Muscle of back (tissue), 11 donors: ENCODE data around the gene ALMS1. TPM values are rescaled to one million over a fixed set of nuclear protein-coding genes. Genes with fewer than 3 reads are reported as not detected.
"Not testable (repeated sequence)": the region's sequence is repeated elsewhere in the genome, so short reads cannot be mapped to it uniquely, and the experiment has no call there.

Experiments used
- DNase-seq, 3 donors: peaks; one replicate each; pipeline versions ENCODE4 v3.0.0 to v3.0.0-alpha.2; 2013
- polyA plus RNA-seq, 10 donors: library from polyadenylated mRNA; unstranded; fragments of 120-200 nt; gene quantifications; one replicate each; pipeline ENCODE4 v1.2.1, GENCODE V29; 2013; ENCODE audit not compliant: insufficient read length in 10 of 10

The ALMS1 gene
- polyA plus RNA-seq, 10 donors, result 13.6 to 22.8 (median 16.9) TPM

DNA sequence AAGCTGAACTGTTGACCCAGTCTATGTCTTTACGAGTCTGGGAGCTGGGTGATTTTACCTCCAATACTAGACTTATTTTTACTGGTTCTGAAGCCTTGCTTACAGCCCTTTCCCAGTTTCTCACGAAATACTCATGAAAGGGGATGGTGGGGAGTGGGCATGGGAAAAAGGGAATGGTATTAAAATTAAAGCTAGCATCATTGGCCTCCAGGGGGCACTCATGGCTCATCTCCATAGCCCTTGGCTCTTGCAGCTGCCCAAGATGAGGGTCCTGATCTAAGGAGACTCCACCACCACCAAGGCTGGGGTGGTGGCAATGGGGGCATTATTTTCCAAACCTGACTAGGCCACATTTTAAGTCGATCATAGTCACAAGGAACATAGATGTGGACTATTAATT lies 234.3 kb downstream of the ALMS1 start:
- DNase-seq, result not testable (repeated sequence)

DNA sequence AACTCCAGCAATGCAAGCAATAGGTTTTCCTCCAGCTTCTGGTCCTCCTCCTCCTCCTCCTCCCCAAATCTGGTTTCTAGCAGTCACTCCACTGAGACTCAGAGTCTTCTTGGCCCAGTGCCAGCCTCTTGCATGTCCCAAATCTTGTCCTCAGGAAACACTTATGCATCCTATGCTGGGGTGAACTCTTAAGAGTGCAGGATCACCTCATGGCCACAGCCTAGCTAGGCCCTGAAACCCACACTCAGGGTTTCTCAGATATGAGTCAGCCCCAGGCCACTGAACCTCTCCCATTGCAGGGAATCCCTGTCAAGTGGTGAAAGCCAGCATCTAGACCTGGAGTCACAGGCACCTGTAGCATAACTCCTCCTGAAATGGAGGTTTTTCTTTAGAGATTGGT lies 238.4 kb downstream of the ALMS1 start:
- DNase-seq, result not testable (repeated sequence)

DNA sequence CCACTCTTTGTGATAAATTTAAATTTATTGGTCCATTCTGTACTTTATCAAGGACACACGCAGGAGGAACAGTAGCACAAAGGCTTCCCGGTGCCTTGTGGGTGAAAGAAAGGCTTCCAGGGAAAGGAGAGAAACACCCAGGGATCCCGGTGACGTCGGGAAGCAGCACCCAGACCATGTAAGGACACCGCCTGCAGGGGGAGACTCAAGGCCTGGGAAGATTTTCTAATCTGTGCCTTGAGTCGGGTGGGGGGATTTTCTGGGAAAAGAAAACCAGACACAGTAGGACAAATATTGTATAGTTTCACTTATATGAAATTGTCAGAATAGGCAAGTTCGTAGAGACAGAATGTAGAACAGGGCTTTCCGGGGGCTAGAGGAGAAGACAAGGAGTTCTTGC lies 239.0 kb downstream of the ALMS1 start:
- DNase-seq, result not testable (repeated sequence)

DNA sequence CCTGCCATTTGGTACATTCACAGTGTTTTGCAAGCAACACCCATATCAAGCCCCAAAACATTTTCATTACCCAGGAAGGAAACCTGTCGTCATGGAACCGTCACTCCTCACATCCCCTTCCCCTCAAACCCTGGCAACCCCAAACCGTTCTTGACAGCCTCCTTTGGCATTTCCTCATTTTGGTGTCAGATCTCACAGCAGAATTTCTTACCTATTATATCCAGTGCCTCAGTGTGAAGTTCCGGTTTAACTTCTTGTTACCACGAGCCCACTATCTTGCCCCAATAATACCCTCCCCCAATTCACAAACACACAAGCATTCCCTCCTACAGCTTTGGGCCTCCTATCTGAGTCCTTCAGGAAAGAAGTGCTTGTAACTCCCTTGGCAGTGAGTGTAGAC lies 240.6 kb downstream of the ALMS1 start:
- not testable (repeated sequence) for DNase-seq

DNA sequence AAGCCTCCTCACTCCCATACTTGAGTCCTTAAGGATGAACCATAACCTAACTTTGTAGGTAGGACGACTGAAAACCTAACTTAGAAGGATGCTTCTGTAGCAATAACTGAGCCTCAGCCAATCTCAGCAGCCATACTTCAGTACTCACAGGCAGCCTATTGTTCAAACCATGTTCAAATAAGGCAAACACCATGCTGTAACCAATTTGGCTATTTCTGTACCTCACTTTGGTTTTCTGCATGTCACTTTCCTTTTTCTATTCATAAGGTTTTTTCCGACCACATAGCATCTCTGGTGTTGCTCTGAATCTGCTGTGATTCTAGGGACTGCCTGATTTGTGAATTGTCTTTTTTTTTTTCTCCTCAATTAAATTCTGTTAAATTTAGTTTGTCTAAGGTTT lies 242.9 kb downstream of the ALMS1 start:
- not testable (repeated sequence) for DNase-seq

DNA sequence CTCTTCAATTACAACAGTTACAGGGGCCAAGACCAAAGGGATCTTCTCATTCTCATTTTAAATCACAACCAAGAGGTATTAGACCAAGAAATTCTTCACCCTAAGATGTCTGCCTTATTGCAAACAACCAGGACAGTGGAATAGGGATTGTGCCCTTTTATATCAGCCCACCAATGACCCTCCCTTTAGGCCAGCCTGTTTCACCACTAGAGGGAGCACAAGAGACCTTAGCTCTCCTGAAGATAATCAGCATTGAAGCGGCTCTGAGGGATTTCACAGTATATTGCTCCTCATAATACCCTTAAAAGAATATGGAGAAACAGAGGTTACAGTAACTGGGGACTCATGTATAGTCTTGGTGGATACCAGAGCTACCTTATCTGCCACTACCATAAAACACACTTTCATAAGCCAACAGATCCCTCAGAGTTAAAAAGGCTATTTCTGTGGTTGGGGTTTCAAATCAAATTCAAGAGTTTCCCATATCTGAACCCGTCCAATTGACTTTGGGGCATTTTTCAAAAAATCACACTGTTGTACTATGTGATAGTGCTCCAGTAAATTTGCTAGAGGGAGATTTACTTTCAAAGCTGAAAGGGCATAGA lies 245.1 kb downstream of the ALMS1 start:
- DNase-seq, result not testable (repeated sequence)

DNA sequence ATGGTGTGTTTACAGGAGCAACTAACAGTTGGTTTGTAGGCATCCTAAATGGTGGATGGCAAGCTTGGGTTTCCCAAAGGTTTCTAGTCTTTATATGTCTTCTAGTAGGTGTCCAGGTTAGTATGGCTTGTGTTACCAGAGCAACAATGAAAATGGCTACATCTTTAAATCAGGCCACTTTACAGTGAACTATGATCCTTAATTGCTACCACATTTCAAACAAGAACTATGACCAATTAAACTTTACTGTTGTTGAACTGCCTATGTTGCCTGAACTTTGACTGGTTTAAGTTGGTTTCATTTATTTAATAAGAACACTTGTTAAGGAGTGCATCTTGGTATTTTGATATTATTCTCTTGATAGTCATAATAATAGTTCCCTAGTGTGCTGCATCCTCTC lies 251.3 kb downstream of the ALMS1 start:
- DNase-seq, result not testable (repeated sequence)

DNA sequence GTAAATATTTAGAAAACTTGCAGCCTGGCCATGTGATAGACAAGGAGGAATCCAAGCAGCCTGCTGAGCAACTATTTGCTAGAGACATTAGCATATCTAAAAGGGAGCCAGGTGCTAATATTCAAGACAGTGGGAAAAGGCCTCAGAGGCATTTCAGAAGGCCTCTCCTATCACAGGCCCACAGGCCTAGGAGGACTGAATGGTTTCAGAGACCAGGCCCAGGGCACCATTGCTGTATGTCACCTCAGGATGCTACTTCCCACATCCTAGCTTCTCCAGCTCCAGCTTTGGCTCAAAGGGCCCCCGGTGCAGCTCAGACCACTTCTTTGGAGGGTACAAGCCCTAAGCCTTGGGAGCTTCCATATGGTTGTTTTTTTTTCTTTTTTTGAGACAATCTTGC lies 252.8 kb downstream of the ALMS1 start:
- DNase-seq, result no peak

DNA sequence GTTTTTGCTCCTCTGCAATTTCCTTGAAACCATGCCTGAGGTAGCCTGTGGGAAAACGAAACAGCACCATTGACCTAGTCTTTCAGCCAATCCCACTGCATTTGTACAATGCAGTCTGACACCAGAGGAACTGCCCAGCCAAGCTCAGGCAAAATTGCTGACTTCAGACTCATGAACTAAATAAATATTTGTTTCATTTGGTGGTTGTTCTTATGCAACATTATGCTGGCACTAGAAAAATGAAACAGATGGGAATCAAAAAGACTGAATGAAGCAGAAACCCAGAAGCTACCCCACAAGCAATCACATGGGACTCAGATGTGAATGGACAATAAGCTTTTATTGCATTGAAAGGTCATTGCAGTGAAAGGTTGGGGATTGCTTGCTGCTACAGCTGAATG lies 254.9 kb downstream of the ALMS1 start:
- peak in 2 of 3 donors; percentile 17 to 39 for DNase-seq

DNA sequence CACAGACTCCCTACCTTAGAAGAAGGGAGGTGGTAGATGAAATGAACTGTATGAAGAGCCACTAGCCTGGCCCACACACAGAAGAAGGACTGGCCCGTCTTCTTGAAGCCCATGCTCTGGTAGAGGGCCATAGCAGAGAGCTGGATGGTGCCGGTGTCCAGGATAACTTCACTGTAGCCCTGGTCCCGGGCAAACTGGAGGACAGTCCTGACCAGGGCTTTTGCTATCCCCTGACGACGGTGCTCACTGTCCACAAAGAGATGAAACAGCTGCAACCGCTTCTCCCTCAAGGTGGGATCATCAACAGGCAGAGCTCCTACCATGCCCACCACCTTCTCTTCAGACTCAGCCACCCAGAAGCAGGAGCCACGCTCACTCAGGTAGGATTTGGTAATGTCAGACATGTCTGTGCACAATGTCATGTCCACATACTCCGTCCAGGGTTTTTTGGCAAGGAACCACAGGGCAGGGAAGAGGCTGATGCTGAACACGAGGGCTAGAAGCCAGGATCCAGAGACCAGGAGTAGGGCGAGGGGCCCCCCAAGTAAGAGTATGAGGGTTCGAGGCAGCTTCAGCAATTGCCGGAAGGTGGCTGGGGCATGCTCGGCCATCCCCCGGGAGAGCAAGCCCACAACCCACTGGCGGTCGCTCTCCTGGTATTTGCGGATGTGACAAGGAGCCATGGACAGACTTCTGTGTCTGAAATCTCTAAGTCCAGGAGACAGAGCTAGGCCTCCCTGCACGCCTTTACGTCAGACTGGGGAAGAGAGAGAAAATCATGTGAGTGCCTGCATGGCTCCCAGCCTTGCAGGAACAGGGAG lies 255.5 kb downstream of the ALMS1 start:
- DNase-seq, result no peak

DNA sequence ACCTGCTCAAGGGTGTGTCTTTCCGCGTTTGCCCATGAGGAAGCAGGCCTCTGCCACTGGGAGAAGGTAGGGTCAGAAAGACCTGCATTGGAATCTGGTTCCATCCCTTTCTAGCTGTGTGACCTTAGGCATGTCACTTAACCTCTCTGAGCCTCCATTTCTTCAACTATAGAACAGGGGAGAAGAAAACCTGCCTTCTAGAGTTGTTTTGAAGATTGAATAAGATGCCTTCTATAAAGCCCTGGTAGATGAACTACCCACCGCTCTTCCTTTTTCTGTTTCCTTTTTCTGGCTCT lies 256.1 kb downstream of the ALMS1 start:
- no peak for DNase-seq

DNA sequence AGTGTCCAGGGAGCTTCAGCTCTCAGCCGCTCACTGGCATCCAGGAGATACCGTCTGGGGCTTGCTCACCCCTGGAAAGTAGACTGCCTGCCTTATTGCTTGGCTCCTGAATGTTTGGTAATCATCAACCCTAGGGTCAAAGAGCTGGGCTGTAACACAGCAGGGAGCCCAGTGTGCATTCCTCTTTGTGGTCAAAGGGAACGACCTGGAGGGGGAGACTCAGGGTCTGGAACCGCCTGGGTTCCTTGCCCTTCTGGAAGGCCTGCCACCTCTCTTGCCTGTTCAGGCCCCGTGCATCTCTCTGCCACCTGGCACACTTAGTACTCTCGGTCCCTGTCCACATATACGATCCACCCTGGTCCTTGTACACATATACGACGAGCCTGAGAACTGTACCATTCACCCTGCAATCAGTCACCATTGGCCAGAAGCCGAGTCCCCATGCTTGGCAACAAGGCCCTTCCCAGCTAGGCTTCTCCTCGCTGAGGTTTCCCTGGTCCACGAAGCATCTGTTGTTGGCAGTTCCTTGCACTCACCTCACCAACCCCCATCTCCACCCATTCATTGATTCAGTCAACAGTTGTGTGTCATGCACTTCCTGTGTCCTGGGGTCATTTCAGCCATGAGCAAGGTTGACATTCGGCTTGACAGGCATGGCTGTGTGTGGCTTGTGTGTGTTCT lies 256.8 kb downstream of the ALMS1 start, which contains the start of gene NAT8:
Gene NAT8 (minus strand): TSS at position 85 of the 681 bp plus-strand sequence. CDS start 794 bp downstream, outside the sequence.
- DNase-seq, result no peak

DNA sequence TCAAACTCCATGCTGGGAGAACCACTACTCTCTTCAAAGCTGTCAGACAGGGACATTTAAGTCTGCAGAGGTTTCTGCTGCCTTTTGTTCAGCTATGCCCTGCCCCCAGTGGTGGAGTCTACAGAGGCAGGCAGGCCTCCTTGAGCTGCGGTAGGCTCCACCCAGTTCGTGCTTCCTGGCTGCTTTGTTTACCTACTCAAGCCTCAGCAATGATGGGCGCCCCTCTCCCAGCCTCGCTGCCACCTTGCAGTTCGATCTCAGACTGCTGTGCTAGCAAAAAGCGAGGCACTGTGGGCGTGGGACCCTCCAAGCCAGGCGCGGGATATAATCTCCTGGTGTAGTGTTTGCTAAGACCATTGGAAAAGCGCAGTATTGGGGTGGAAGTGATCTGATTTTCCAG lies 262.1 kb downstream of the ALMS1 start:
- not testable (repeated sequence) for DNase-seq

DNA sequence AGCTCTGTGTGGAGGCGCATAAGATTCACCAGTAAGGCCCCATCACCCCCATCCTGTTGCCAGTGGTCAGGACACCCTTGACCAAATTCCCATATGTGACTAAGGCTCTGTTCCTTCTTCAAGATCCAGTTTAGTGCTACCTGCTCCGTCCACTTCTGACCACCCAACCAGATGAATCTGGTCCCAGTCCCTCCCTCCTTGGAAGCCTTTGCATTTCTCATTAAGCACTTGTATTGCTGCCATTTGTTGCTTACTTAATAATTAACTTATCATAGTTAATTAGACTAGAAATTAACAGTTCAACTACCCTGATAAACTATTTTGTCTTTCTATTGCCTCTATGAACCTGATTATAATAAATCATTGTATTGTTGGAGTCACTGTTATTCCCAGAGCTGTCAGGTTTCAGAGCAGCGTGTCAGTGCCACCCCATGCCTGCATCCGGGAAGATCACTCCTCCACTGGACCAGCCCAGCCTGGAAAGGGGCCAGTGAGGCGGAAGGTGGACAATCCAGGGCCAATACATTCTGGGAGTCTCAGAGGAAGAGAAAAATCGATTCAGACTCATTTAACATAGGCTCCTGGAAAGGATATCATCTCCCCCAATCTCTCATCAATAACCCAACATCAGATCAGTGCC lies 266.1 kb downstream of the ALMS1 start:
- DNase-seq, result no peak

DNA sequence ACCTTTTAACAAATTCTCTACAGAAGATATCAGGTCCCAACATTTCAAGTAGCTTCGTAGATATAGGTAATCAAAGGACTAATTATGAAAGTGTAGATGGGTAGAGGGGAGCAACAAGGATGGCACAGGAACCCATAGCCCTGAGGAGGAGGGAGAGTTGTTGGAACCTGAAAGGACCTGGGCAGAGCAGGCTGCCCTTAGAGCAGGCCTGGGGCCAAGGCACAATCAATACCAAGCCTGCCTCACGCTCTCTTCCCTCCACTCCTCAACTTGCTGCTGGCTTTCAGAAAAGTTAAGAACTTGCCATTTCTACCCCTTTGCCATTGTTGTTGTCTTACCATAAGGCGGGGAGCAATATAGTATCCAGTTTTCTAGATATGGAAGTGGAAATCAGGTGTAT lies 266.7 kb downstream of the ALMS1 start:
- DNase-seq, result no peak

DNA sequence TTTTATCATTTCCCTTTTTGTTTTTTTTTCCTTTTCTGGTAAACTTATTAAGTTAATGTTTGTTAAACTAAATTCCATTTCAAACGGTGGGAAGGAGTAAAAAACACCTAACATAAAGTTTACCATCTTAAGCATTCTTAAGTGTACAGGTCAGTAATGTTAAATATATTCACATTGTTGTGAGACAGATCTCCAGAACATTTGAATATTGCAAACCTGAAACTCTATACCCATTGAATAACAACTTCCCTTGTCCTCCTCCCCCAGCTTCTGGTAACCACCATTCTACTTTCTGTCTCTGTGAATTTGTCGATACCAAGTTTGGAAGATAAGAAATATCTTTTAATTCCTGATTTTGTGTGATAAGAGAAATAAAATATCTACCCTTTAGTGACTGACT lies 268.5 kb downstream of the ALMS1 start:
- no peak for DNase-seq

Other genes with a start within 250 kb of the ALMS1 start
- under 1 TPM in 1 of 10 donors, not detected in 9; 0.04 TPM for gene NOTO, start 183.3 kb upstream of the ALMS1 start, polyA plus RNA-seq
- 10 to 100 TPM; 29.5 to 35.7 (median 32.1) TPM for gene SMYD5, start 171.6 kb upstream of the ALMS1 start, polyA plus RNA-seq
- 10 to 100 TPM; 25.0 to 34.7 (median 28.8) TPM for gene PRADC1, start 152.6 kb upstream of the ALMS1 start, polyA plus RNA-seq
- gene CCT7, start 151.5 kb upstream of the ALMS1 start, polyA plus RNA-seq, result 100 to 1,000 TPM; 171 to 205 (median 178) TPM
- gene FBXO41, start 101.4 kb upstream of the ALMS1 start, polyA plus RNA-seq, result under 1 TPM; 0.13 to 0.54 (median 0.28) TPM
- gene EGR4, start 92.3 kb upstream of the ALMS1 start, polyA plus RNA-seq, result under 1 TPM in 1 of 10 donors, not detected in 9; 0.07 TPM